Measurements from ENCODE around the gene SMNDC1.
"Not testable (repeated sequence)": the region's sequence is repeated elsewhere in the genome, so short reads cannot be mapped to it uniquely, and the experiment has no call there.

SMNDC1 gene

DNA sequence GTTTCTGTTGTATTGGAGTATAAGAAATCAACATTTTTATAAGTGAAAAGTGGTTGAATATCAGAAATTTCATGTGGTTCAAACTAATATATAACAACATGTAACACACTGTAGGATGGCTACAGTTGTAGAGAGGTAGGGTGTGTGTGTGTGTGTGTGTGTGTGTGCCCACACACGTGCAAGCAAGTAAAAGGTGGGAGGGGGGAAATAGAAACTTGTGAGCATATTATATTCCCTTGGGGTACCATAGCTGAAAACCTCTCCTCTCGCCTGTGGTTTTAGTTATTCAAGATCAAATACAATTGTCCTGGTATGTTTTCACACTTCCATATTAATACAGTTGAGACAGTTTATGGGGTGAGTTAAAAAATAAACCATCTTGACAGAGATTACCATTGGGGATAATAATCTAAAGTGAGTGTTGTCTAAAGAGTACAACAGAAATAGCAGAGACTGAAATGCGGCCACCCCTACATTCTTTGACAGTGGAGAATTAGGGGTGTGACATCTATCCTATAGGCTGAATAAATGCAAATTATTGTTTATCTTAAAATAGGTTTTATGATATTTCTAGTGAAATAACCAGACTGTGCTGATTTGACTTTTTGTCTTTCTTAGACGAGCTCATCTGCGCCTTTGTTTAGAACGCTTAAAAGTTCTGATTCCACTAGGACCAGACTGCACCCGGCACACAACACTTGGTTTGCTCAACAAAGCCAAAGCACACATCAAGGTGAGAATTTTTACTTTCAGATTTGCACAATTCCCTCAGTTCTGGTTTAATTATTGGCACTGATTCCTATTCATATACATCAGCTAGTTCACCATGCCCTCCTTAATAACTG lies 25.9 kb downstream of the SMNDC1 start:
- no peak for DNase-seq

GRCh38 chr10:110277591-110277990 lies 27.1 kb downstream of the SMNDC1 start:
- no peak for DNase-seq

- DNase-seq: no peak
Observed at GRCh38 chr10:110276603-110277002, 28.1 kb downstream of the SMNDC1 start.

DNA sequence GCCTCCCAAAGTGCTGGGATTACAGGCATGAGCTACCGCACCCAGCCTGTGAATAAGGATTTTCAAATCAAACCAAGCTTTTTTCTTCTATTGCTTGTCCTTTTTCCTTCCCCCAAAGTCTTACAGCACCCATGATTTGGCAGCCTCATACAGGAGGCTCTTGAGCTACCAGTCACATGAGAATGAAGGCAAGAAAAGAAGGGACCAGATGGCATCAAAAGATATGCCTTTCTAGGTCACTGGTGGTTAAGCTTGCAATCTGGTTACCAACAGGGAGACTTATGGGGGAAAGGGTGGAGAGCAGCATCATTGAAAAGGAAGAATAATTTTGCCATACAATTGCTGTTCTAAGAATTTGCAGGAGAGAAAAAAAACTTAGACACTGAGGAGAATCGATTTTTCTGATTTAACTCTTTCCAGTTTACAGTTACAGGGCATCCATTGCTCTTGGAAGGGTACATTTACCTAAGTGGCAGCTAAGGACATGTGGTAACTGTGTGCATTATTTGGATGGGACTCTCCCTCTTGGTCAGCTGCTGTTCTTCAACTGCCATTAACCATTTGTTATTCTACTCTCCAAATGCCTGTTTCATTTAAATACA lies 29.5 kb downstream of the SMNDC1 start:
- DNase-seq: no peak

DNA sequence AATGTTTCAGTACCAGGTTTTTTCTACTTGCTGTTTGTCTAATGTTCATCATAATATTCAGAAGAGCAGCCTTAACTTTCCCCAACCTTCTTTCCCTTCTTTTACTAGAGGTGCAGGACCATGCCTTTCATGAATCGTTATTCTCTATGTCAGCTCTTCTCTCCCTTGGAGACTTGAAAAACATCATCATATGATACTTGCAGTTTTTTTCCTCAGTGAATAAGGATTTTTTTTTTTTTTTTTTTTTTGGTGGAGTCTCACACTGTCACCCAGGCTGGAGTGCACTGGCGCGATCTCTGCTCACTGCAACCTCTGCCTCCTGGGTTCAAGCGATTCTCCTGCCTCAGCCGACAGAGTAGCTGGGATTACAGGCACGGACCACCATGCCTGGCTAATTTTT lies 30.1 kb downstream of the SMNDC1 start:
- DNase-seq: no peak

- DNase-seq: no peak
Observed at GRCh38 chr10:110274072-110274627, 30.6 kb downstream of the SMNDC1 start.

GRCh38 chr10:110273474-110273873 lies 31.2 kb downstream of the SMNDC1 start:
- peak; percentile 55 for DNase-seq

GRCh38 chr10:110272995-110273394 lies 31.7 kb downstream of the SMNDC1 start:
- DNase-seq: not testable (repeated sequence)

DNA sequence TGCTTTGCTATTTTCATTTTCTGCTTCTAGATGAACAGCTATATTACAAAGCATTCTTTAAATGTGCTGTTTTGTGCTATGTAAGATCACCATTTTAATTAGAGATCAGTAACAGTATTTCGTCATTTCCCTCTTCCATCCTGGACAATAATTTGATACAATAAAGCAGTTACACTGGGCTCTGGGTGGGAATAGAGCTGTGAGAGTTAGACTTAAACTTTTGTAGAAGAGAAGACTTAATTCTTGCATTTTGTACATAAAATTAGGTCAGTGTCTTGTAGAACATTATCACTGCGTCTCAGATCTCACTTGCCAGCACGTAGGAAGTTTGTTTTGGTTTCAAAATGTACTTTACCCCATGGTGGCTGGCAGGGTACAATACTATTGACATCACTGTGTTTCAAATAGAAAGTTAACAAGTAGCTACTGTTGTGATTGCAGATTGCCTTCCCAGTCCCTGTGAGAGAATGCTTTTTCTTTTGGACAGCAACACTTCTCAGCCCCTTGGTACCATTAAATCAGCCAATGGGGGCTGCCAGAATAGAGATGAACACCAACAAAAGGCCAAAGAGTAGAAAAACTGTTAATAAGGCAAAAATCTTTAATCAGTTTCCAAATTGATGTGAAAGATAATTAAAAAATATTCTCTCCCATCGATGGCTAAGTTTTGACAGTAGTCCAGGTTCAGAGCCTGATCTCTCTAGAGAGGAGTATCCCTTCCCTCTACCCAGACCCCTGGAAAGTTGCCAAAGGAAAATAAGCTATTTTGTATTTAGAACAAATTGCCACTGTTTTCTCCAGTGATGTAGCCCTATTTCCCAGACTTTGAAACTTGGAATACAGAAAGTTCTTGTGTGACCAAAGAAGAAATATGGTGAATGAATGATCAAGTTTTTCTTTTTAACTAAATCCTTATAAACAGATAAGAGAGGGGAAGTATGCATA lies 35.1 kb downstream of the SMNDC1 start:
- DNase-seq: no peak

DNA sequence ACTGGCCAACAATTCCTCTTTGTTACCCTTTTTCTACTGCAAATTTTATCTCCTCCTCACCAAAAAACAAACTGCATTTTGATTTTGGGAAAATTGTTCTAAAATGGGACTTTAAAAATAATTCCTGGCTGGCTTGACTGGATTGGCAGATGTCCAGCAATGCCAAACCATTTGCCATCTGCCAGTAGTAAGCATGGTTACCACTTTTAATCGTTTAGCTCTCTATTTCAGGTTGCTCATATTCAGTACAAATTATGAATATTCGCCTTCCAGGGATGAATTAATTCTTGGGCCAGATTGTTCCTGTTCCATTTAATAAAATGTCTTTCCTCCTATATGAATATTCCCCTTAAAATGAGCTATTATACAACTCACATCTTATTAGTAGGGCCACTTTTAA lies 35.7 kb downstream of the SMNDC1 start:
- DNase-seq: no peak

DNA sequence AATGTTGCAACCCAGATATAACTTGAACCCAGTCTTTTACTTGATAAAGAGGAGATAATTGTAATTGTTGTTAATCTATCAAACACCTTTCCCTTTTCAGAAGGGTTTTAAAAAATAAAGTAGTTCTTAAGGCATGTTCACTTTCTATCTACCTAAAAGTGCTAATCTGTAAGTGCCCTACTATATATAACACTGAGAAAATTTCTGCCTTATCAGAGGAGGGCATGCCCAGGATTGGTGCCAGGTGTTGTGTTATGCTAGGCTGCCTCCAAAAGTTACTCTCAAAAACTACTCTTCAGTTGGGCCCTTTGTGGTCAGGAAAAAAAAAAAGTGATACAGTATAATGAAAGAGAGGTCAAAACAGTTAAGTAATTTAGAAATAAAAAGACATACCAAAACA lies 36.3 kb downstream of the SMNDC1 start:
- peak; percentile 3 for DNase-seq

- no peak for DNase-seq
Observed at GRCh38 chr10:110267276-110267675, 37.4 kb downstream of the SMNDC1 start.

DNA sequence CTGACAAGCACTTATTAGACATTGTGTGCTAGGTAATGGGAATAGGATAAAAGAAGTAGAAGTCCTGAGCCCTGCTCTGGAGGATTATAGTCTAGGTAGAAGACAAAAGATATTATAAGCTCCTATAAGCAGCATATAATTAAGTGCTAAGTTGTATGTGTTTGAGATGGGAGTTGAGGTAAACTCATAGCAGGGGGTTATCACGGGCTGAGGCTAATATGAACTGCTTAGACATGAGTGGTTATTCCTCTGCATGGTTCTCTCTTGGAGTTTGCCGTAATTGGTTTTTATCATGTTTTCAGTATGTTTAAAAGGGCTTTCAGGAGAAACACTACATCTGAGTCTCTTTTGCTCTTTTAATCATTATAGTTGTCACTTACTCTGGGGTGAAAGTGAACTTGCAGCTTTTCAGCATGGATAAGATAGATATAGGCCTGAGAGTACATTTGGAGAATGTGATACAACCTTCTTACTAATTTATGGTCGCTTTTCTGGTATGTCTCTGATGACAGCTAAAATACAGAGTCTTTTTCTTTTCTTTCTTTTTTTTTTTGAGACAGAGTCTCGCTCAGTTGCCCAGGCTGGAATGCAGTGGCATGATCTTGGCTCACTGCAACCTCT lies 39.0 kb downstream of the SMNDC1 start:
- no peak for DNase-seq

GRCh38 chr10:110263164-110263563 lies 41.6 kb downstream of the SMNDC1 start:
- no peak for DNase-seq

- DNase-seq: no peak
Observed at GRCh38 chr10:110260746-110261477, 43.8 kb downstream of the SMNDC1 start.

GRCh38 chr10:110259317-110259716 lies 45.4 kb downstream of the SMNDC1 start:
- no peak for DNase-seq

DNA sequence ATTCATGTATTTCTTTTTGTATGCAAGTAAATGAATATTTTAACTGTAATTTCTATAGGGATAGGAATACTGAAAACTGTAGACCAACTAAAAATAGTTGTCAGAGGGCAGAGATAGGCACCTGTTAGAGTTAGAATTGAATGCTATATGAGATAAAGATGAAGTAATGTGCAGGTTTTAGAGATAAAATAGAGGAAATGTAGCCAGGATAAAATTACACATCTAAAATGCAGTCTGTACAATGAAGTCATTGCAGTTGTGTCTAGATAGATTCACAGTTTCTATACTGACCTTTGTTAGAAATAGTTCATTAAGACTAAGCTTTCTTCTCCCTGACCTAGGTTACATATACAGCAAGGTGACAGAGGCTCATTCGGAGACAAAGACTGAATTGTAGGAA lies 46.2 kb downstream of the SMNDC1 start:
- DNase-seq: no peak

DNA sequence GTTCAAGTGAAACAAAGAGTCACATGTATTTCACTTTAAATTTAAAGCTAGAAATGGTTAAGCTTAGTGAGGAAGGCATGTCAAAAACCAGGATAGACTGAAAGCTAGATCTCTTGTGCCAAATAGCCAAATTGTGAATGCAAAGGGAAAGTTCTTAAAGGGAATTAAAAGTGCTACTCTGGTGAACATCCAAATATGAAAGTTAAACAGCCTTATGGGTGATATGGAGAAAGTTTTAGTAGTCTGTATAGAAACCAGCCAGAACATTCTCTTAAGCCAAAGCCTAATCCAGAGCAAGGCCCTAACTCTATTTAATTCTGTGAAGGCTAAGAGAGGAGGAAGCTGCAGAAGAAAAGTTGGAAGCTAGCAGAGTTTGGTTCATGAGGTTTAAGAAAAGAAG lies 50.3 kb downstream of the SMNDC1 start:
- no peak for DNase-seq

- DNase-seq: no peak
Observed at GRCh38 chr10:110252151-110252550, 52.6 kb downstream of the SMNDC1 start.

DNA sequence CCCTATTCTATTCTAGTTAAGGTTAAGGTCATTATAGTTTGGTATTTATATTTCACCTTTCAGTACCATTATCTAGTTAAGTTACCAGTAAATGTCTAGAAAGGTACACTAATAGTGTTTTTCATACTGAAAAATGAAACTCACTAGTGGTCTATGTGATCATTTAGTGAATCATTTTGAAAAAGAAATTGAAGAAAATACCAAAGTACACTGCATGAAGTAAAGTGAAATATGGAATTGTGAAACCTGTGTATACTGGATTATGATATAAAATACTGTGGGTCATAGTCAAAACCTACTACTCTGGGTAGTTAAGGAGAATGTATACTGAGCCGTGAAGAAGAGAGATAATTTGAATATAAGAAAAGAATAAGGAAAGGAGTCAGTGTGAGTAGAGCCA lies 53.3 kb downstream of the SMNDC1 start:
- DNase-seq: not testable (repeated sequence)

DNA sequence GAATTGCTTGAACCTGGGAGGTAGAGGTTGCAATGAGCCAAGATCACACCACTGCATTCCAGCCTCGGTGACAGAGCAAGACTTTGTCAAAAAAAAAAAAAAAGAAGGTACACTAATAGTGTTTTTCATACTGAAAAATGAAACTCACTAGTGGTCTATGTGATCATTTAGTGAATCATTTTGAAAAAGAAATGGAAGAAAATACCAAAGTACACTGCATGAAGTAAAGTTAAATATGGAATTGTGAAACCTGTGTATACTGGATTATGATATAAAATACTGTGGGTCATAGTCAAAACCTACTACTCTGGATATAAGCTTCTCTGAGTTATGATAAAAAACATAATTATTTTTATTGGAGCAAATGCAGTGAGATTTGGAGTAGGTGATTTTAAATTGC lies 55.2 kb downstream of the SMNDC1 start:
- DNase-seq: not testable (repeated sequence)

DNA sequence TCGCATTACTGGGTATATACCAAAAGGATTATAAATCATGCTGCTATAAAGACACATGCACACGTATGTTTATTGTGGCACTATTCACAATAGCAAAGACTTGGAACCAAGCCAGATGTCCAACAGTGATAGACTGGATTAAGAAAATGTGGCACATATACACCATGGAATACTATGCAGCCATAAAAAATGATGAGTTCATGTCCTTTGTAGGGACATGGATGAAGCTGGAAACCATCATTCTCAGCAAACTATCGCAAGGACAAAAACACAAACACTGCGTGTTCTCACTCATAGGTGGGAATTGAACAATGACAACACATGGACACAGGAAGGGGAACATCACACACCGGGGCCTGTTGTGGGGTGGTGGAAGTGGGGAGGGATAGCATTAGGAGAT lies 56.9 kb downstream of the SMNDC1 start:
- DNase-seq: not testable (repeated sequence)

Measured in NCI-H226 (cell line).